ENCODE data around the gene CHRNA4. TPM values are rescaled to one million over a fixed set of nuclear protein-coding genes. Genes with fewer than 3 reads are reported as not detected.

The CHRNA4 gene
- total RNA-seq, 1 donor from 2014 or later: not detected

DNA sequence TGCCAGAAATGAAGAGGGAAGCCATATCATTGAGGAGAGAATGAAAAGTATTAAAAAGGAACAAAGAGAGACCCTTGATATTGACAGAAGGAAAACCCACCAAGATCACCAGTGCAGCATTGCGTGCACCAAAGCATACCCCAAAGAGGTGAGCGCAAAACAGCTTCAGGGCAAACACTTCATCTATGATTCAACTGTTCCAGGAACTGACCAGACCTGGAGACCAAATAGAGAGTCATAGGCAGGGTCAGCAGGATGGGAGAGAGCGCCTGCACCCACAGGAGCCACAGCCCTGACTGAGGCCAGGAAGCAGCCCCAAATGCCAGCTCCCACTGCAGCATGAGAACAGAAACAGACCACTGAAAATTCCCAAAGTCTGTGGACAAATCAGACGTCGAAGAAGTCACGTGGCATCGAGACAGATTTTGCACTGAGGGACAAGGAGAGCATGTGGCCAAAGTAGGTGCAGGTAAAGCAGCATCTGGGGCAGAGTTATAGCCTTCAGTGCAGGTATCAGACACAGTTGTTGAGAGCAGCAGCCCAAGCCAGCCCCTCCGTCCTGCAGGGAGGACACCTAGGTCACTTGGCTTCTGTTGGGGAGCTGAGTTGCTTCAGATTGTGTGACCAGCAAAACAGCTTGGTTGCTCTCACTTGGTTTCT is 29.3 kb downstream of the CHRNA4 start:
- no peak for DNase-seq (ENCODE audit: low read depth)
- no peak overlapping the region for H3K4me3 ChIP-seq (ENCODE audit: low read depth, low read length)
- TF ChIP-seq, protein P1, sequence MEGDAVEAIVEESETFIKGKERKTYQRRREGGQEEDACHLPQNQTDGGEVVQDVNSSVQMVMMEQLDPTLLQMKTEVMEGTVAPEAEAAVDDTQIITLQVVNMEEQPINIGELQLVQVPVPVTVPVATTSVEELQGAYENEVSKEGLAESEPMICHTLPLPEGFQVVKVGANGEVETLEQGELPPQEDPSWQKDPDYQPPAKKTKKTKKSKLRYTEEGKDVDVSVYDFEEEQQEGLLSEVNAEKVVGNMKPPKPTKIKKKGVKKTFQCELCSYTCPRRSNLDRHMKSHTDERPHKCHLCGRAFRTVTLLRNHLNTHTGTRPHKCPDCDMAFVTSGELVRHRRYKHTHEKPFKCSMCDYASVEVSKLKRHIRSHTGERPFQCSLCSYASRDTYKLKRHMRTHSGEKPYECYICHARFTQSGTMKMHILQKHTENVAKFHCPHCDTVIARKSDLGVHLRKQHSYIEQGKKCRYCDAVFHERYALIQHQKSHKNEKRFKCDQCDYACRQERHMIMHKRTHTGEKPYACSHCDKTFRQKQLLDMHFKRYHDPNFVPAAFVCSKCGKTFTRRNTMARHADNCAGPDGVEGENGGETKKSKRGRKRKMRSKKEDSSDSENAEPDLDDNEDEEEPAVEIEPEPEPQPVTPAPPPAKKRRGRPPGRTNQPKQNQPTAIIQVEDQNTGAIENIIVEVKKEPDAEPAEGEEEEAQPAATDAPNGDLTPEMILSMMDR (conservative IDR thresholded peaks at IDR 0.05; ENCODE audit: low read depth, low read length): no peak

GRCh38 chr20:63330940-63331339 is 30.2 kb downstream of the CHRNA4 start:
- TF ChIP-seq, protein P1 (conservative IDR thresholded peaks at IDR 0.05; ENCODE audit: low read depth, low read length): no peak
- DNase-seq (ENCODE audit: low read depth): no peak

GRCh38 chr20:63330084-63330760 is 30.9 kb downstream of the CHRNA4 start:
- TF ChIP-seq, protein P1 (conservative IDR thresholded peaks at IDR 0.05; ENCODE audit: low read depth, low read length): no peak
- no peak for DNase-seq (ENCODE audit: low read depth)
- H3K4me3 ChIP-seq (ENCODE audit: low read depth, low read length): no peak overlapping the region

More at GRCh38 chr20:63330940-63331339, 30.2 kb downstream of the CHRNA4 start:
- H3K4me3 ChIP-seq (ENCODE audit: low read depth, low read length): no peak overlapping the region

DNA sequence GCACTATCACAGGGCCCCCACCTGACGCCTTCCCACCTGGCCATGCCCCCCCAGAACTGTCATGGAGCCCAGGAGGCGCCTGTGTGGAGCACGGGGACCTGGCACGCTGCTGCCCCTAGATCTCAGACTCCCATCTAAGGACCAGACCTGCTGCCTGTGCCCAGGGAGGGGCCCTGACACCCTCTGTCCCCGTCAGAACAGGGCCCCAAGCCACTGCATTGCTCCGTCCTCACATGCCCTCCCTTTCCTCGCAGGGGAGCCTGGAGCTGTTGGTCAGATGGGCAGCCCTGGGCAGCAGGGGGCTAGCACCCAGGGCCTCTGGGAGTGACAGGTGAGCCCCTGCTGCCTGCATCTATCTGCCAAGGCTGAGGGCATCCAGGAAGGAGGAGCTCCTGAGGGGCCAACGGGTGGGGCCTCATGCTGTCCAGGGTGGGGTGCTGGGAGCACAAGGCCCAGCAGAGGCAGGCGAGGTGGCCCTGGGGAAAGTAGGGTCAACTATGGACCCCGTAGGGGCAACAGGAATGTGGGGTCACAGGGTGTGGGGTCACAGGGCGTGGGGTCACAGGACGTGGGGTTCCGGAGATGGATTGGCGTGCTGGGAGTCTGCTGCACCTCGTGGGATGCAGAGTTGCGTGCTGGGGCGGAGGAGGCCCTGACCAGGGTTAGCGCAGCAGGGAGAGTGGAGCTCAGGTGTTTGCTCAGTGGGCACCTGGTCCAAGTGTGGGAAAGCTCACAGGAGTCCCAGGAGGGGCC is 31.6 kb downstream of the CHRNA4 start:
- DNase-seq (ENCODE audit: low read depth): no peak
- H3K4me3 ChIP-seq (ENCODE audit: low read depth, low read length): no peak overlapping the region
- TF ChIP-seq, protein P1 (conservative IDR thresholded peaks at IDR 0.05; ENCODE audit: low read depth, low read length): no peak

DNA sequence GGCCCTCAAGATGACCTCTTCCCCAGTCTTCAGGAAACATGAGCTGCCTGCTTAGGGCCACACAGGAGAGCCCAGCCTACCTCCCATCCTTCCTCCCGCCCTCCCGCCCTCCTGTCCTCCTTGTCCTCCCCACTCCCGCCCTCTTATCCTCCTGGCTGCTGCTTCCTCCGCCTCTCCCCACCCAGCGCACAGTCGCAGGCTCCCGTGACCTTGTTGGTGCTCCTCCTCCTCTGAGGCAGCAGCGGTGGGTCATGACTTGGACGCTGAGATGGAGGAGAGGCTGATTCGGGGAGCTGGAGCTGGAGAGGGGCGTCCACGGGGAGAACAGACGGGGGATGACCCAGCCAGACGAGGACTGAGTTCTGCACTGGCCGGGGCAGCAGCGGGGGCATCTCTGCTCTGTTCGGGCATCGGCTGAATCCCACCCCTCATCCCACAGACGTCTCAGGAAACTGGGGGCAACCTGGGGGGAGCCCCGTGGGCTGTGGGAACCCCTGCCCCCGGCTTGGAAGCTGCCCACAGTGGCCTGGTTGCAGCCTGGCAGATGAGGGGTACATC is 32.4 kb downstream of the CHRNA4 start:
- H3K4me3 ChIP-seq (ENCODE audit: low read depth, low read length): no peak overlapping the region
- TF ChIP-seq, protein P1 (conservative IDR thresholded peaks at IDR 0.05; ENCODE audit: low read depth, low read length): no peak
- no peak for DNase-seq (ENCODE audit: low read depth)

DNA sequence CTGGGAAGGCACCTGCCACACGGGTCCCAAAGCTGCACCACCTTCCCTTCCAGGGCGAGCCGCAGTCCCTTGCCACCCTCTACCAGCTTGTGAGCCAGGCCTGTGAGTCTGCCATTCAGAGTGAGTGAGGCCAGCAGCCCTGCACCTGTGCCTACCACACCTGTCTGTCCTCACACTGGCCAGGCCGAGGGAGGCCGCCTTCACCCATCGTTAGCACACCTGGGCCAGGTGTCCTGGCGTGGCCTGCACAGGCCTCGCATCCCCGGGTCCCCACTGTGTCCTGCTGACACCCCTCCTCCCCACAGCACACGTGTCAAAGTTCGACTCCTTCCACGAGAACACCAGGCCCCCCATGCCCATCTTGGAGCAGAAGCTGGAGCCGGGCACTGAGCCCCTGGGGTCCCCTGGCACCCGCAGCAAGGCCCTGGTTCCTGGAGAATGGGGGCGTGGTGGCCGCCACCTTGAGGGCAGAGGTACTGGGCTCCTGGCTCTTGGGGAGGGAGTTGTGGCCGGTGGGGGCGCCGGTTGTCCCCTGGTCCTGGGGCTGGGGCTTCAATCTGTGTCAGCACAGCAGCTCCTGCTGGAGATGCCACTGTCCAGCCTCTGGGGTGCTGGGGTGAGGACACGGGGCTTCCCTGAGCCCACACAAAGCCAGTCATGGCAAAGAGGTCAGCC is 33.0 kb downstream of the CHRNA4 start:
- TF ChIP-seq, protein P1 (conservative IDR thresholded peaks at IDR 0.05; ENCODE audit: low read depth, low read length): no peak

More for the DNA sequence above, 33.0 kb downstream of the CHRNA4 start:
- DNase-seq (ENCODE audit: low read depth): no peak
- H3K4me3 ChIP-seq (ENCODE audit: low read depth, low read length): no peak overlapping the region
